GM12878 (cell line): ENCODE results near the gene TNXB.

Experiments used
- BRCA1 ChIP-seq: IDR thresholded peaks from 2 replicates; pipeline ENCODE4 v1.6.1; 2011; ENCODE audit warnings: low read depth, low read length, improper control_type of control experiment
- CBX5 ChIP-seq: sonication (generic); IDR thresholded peaks from 2 replicates; pipeline ENCODE4 v1.6.1; 2016; ENCODE audit warnings: low read depth, moderate library complexity, mild to moderate bottlenecking, inconsistent platforms
- CHD4 ChIP-seq: fragments of 200-600 bp; sonication (generic); IDR thresholded peaks from 2 replicates; pipeline ENCODE4 v1.6.1; 2016; ENCODE audit warnings: mild to moderate bottlenecking
- EP300 ChIP-seq, 2 experiments: fragments of 150-350 bp in 1 of 2; IDR thresholded peaks; 2 replicates each; pipeline ENCODE4 v1.6.1; 2011 to 2012; ENCODE audit warnings: low read depth in 2 of 2, low read length in 2 of 2, borderline replicate concordance in 1 of 2, improper control_type of control experiment in 1 of 2, inconsistent platforms in 1 of 2; ENCODE audit not compliant: control insufficient read depth in 1 of 2
- EZH2 ChIP-seq: IDR thresholded peaks from 2 replicates; pipeline ENCODE4 v1.6.1; 2012; ENCODE audit warnings: low read depth, mild to moderate bottlenecking, control low read depth, inconsistent platforms, low read length, borderline replicate concordance; ENCODE audit not compliant: control insufficient read depth
- JUND ChIP-seq: IDR thresholded peaks from 2 replicates; pipeline ENCODE4 v1.6.1; 2012; ENCODE audit warnings: low read depth, mild to moderate bottlenecking, low read length, improper control_type of control experiment, moderate library complexity
- LARP7 ChIP-seq: fragments of 450-650 bp; IDR thresholded peaks from 2 replicates; pipeline ENCODE4 v1.6.1; 2017; ENCODE audit warnings: mild to moderate bottlenecking
- NFIC ChIP-seq: IDR thresholded peaks from 2 replicates; pipeline ENCODE4 v1.6.1; 2012; ENCODE audit warnings: low read depth, mild to moderate bottlenecking, inconsistent platforms, low read length, moderate library complexity
- NR2C1 ChIP-seq: fragments of 450-650 bp; IDR thresholded peaks from 2 replicates; pipeline ENCODE4 v1.6.1; 2017; ENCODE audit warnings: antibody characterized with exemption, mild to moderate bottlenecking, moderate library complexity
- POLR2A ChIP-seq: IDR thresholded peaks from 2 replicates; pipeline ENCODE4 v1.6.1; 2011; ENCODE audit warnings: low read depth, mild to moderate bottlenecking, low read length
- ZNF274 ChIP-seq: IDR thresholded peaks from one replicate; pipeline ENCODE4 v1.8.0; 2011; ENCODE audit not compliant: insufficient read length, insufficient read depth
- TF ChIP-seq, protein P1 (sequence below): fragments of 450-650 bp; IDR thresholded peaks from 2 replicates; pipeline ENCODE4 v1.6.1; 2016; ENCODE audit warnings: mild to moderate bottlenecking, moderate library complexity, borderline replicate concordance
- TF ChIP-seq, protein P2 (sequence below), 3 experiments: IDR thresholded peaks in 2 of 3; conservative IDR thresholded peaks in 1 of 3; 2 replicates each; pipeline ENCODE4 v1.5.1; 2011; ENCODE audit warnings: low read depth in 3 of 3, low read length in 3 of 3, mild to moderate bottlenecking in 3 of 3, control low read depth in 2 of 3, moderate library complexity in 2 of 3, inconsistent platforms in 1 of 3, mixed read lengths in 1 of 3; ENCODE audit not compliant: control insufficient read depth in 2 of 3, insufficient read depth in 1 of 3; ENCODE audit errors: extremely low read depth in 1 of 3
- TF ChIP-seq, protein P3 (sequence below): fragments of 450-650 bp; formaldehyde crosslinking; IDR thresholded peaks from 2 replicates; pipeline ENCODE4 v1.5.0; 2022; ENCODE audit warnings: mild to moderate bottlenecking, missing genetic modification characterization

DNA sequence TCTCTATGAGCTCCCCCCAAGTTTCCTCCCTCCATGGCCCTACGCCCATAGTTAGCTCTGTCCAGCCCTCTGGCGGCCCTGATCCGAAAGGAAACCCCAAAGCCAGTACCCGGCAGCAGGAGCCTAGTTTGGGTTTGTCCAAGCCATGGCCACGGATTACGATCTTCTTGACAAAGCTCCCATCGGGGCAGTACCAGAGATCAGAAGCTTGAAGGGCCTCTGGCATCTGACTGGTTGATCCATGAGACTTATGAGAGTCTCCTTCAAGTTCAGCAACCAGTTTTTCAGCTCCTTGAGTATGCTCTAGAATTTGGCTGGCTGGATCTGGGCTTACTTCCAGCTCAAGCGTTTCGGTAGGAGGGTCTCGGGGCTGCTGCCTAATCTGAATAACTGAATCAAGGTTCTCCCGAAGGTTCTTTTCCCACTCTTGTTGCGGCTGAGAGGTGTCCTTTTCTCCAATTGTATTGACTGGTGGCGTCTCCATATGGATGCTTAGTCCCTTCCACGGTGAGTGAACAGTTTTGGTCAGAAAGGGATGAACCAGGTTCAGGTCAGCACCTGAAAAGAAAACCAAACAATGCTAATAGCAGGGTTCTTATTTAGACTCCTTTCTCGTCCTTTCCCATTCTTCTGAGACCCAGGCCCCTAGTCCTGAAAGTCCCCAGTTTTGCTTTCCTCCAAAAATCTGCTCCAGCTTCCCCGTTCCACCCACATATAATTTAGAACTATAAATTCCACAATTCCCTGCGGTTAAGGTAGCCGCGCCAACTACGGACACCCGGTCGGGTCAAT, 20.4 kb upstream of the TNXB start:
- TF ChIP-seq BRCA1 (no peak), NFIC (no peak), EP300 (IDR thresholded peaks at IDR 0.05; ENCODE audit: borderline replicate concordance in 1 of 2, control insufficient read depth in 1 of 2, low read depth in 2 of 2, low read length in 2 of 2) (no peak), POLR2A (no peak), EZH2 (no peak), JUND (no peak), LARP7 (0 out of 2 replicates have a peak, but pooled peaks have one; percentile 36), CBX5 (no peak), NR2C1 (no peak), ZNF274 (no peak), CHD4 (no peak)
- TF ChIP-seq, protein P1, sequence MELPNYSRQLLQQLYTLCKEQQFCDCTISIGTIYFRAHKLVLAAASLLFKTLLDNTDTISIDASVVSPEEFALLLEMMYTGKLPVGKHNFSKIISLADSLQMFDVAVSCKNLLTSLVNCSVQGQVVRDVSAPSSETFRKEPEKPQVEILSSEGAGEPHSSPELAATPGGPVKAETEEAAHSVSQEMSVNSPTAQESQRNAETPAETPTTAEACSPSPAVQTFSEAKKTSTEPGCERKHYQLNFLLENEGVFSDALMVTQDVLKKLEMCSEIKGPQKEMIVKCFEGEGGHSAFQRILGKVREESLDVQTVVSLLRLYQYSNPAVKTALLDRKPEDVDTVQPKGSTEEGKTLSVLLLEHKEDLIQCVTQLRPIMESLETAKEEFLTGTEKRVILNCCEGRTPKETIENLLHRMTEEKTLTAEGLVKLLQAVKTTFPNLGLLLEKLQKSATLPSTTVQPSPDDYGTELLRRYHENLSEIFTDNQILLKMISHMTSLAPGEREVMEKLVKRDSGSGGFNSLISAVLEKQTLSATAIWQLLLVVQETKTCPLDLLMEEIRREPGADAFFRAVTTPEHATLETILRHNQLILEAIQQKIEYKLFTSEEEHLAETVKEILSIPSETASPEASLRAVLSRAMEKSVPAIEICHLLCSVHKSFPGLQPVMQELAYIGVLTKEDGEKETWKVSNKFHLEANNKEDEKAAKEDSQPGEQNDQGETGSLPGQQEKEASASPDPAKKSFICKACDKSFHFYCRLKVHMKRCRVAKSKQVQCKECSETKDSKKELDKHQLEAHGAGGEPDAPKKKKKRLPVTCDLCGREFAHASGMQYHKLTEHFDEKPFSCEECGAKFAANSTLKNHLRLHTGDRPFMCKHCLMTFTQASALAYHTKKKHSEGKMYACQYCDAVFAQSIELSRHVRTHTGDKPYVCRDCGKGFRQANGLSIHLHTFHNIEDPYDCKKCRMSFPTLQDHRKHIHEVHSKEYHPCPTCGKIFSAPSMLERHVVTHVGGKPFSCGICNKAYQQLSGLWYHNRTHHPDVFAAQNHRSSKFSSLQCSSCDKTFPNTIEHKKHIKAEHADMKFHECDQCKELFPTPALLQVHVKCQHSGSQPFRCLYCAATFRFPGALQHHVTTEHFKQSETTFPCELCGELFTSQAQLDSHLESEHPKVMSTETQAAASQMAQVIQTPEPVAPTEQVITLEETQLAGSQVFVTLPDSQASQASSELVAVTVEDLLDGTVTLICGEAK: no peak
- TF ChIP-seq, protein P2, sequence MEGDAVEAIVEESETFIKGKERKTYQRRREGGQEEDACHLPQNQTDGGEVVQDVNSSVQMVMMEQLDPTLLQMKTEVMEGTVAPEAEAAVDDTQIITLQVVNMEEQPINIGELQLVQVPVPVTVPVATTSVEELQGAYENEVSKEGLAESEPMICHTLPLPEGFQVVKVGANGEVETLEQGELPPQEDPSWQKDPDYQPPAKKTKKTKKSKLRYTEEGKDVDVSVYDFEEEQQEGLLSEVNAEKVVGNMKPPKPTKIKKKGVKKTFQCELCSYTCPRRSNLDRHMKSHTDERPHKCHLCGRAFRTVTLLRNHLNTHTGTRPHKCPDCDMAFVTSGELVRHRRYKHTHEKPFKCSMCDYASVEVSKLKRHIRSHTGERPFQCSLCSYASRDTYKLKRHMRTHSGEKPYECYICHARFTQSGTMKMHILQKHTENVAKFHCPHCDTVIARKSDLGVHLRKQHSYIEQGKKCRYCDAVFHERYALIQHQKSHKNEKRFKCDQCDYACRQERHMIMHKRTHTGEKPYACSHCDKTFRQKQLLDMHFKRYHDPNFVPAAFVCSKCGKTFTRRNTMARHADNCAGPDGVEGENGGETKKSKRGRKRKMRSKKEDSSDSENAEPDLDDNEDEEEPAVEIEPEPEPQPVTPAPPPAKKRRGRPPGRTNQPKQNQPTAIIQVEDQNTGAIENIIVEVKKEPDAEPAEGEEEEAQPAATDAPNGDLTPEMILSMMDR (IDR thresholded peaks at IDR 0.05 in 2 of 3, conservative IDR thresholded peaks at IDR 0.05 in 1 of 3; ENCODE audit: control insufficient read depth in 2 of 3, extremely low read depth in 1 of 3, insufficient read depth in 1 of 3, low read depth in 3 of 3, low read length in 3 of 3): no peak
- TF ChIP-seq, protein P3, sequence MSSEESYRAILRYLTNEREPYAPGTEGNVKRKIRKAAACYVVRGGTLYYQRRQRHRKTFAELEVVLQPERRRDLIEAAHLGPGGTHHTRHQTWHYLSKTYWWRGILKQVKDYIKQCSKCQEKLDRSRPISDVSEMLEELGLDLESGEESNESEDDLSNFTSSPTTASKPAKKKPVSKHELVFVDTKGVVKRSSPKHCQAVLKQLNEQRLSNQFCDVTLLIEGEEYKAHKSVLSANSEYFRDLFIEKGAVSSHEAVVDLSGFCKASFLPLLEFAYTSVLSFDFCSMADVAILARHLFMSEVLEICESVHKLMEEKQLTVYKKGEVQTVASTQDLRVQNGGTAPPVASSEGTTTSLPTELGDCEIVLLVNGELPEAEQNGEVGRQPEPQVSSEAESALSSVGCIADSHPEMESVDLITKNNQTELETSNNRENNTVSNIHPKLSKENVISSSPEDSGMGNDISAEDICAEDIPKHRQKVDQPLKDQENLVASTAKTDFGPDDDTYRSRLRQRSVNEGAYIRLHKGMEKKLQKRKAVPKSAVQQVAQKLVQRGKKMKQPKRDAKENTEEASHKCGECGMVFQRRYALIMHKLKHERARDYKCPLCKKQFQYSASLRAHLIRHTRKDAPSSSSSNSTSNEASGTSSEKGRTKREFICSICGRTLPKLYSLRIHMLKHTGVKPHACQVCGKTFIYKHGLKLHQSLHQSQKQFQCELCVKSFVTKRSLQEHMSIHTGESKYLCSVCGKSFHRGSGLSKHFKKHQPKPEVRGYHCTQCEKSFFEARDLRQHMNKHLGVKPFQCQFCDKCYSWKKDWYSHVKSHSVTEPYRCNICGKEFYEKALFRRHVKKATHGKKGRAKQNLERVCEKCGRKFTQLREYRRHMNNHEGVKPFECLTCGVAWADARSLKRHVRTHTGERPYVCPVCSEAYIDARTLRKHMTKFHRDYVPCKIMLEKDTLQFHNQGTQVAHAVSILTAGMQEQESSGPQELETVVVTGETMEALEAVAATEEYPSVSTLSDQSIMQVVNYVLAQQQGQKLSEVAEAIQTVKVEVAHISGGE (CRISPR knock-in tag): no peak
